ENCODE measurements around the gene PPM1H.

DNA sequence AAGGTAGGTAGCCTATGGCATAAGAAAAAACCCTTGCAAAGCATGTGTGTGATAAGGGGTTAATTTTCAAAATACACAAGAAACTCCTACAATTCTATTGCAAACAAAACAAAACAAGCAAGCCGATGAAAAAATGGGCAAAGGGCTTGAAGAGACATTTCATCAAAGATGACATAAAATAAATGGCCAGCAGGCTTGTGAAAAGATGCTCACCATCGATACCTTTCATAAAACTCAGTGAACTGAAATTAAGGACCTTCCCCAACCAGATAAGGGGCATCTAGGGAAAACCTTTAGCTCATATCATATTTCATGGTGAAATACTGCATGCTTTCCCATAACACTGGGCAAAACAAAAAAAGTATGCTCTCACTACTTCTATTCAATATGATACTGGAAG, 131.2 kb downstream of the PPM1H start:
- TF ChIP-seq EZH2 (IDR thresholded peaks at IDR 0.05) (no peak), POLR2AphosphoS5 (IDR thresholded peaks at IDR 0.05; ENCODE audit: borderline replicate concordance, low read depth, low read length) (no peak)

Data from SK-N-MC (cell line).